Measurements from ENCODE around the gene CCDC178.
"Not testable (repeated sequence)": the region's sequence is repeated elsewhere in the genome, so short reads cannot be mapped to it uniquely, and the experiment has no call there.

Gene CCDC178

GRCh38 chr18:33440060-33441043, at the start of gene CCDC178:
Gene CCDC178 (minus strand): TSS chr18:33440721. CDS start chr18:33412088, 28,633 bp downstream.
- DNase-seq (ENCODE audit: low read depth), result peak; percentile 61

- no peak for DNase-seq (ENCODE audit: low read depth)
Observed at GRCh38 chr18:33483908-33484307, 43.4 kb upstream of the CCDC178 start.

GRCh38 chr18:33472509-33472908, 32.0 kb upstream of the CCDC178 start:
- no peak for DNase-seq (ENCODE audit: low read depth)

- DNase-seq (ENCODE audit: low read depth), result peak; percentile 17
Observed at GRCh38 chr18:33470216-33470615, 29.7 kb upstream of the CCDC178 start.

- DNase-seq (ENCODE audit: low read depth), result peak; percentile 0
Observed at GRCh38 chr18:33469699-33470098, 29.2 kb upstream of the CCDC178 start.

- DNase-seq (ENCODE audit: low read depth), result peak; percentile 1
Observed at GRCh38 chr18:33467531-33467930, 27.0 kb upstream of the CCDC178 start.

- no peak for DNase-seq (ENCODE audit: low read depth)
Observed at GRCh38 chr18:33466822-33467221, 26.3 kb upstream of the CCDC178 start.

- no peak for DNase-seq (ENCODE audit: low read depth)
Observed at GRCh38 chr18:33460681-33461080, 20.2 kb upstream of the CCDC178 start.

GRCh38 chr18:33459612-33460011, 19.1 kb upstream of the CCDC178 start:
- DNase-seq (ENCODE audit: low read depth), result no peak

GRCh38 chr18:33446604-33447003, 6.1 kb upstream of the CCDC178 start:
- no peak for DNase-seq (ENCODE audit: low read depth)

- DNase-seq (ENCODE audit: low read depth), result no peak
Observed at GRCh38 chr18:33444709-33445108, 4.2 kb upstream of the CCDC178 start.

GRCh38 chr18:33432857-33433256, 7.7 kb downstream of the CCDC178 start:
- no peak for DNase-seq (ENCODE audit: low read depth)

- no peak for DNase-seq (ENCODE audit: low read depth)
Observed at GRCh38 chr18:33427549-33427948, 13.0 kb downstream of the CCDC178 start.

GRCh38 chr18:33424266-33424946, 16.1 kb downstream of the CCDC178 start:
- DNase-seq (ENCODE audit: low read depth), result no peak

- DNase-seq (ENCODE audit: low read depth), result no peak
Observed at GRCh38 chr18:33421225-33421624, 19.3 kb downstream of the CCDC178 start.

GRCh38 chr18:33404244-33404873, 36.2 kb downstream of the CCDC178 start:
- DNase-seq (ENCODE audit: low read depth), result no peak

GRCh38 chr18:33398939-33399338, 41.6 kb downstream of the CCDC178 start:
- DNase-seq (ENCODE audit: low read depth), result not testable (repeated sequence)

- no peak for DNase-seq (ENCODE audit: low read depth)
Observed at GRCh38 chr18:33375829-33376228, 64.7 kb downstream of the CCDC178 start.

GRCh38 chr18:33372442-33372841, 68.1 kb downstream of the CCDC178 start:
- peak; percentile 1 for DNase-seq (ENCODE audit: low read depth)

- no peak for DNase-seq (ENCODE audit: low read depth)
Observed at GRCh38 chr18:33369711-33370449, 70.6 kb downstream of the CCDC178 start.

- DNase-seq (ENCODE audit: low read depth), result no peak
Observed at GRCh38 chr18:33356735-33357134, 83.8 kb downstream of the CCDC178 start.

GRCh38 chr18:33355756-33356155, 84.8 kb downstream of the CCDC178 start:
- no peak for DNase-seq (ENCODE audit: low read depth)
